HEK293 (cell line): ENCODE data around the gene HOXB8.

Experiments
- CTCF ChIA-PET: fragments of 350-600 bp; formaldehyde crosslinking; extraction: SDS; loops from one replicate; lab custom pipeline; 2021; ENCODE audit warnings: antibody characterized with exemption; lab: Yijun Ruan, JAX
- POLR2A ChIA-PET: fragments of 300-600 bp; formaldehyde crosslinking; extraction: SDS; loops from one replicate; lab custom pipeline; 2020; ENCODE audit warnings: antibody characterized with exemption, inconsistent platforms; lab: Yijun Ruan, JAX
- H3K27ac ChIP-seq: fragments of 200-500 bp; sonication (Bioruptor generic); 2 replicates; pipeline ENCODE4 v1.5.1; 2014; ENCODE audit warnings: low read depth, low read length, control low read depth, inconsistent platforms; ENCODE audit errors: extremely low read depth
- H3K36me3 ChIP-seq, 2 experiments: fragments of 200-500 bp in 1 of 2; sonication (Bioruptor generic) in 1 of 2; 1 replicate in 1 of 2; 2 replicates in 1 of 2; pipeline ENCODE4 v1.5.1; 2014 to 2017; ENCODE audit warnings: inconsistent platforms in 2 of 2, low read length in 2 of 2; ENCODE audit not compliant: control insufficient read depth in 2 of 2, insufficient read depth in 1 of 2
- H3K4me1 ChIP-seq: fragments of 200-500 bp; sonication (Bioruptor generic); 2 replicates; pipeline ENCODE4 v1.5.1; 2014; ENCODE audit warnings: mild to moderate bottlenecking, low read length, inconsistent platforms; ENCODE audit not compliant: control insufficient read depth, insufficient read depth
- H3K4me3 ChIP-seq: 2 replicates; pipeline ENCODE4 v1.5.1; 2011; ENCODE audit warnings: low read depth, mild to moderate bottlenecking, control low read depth, low read length, moderate library complexity
- H3K9me3 ChIP-seq: fragments of 200-500 bp; sonication (Bioruptor generic); 2 replicates; pipeline ENCODE4 v1.5.1; 2014; ENCODE audit warnings: low read depth, low read length, inconsistent platforms; ENCODE audit not compliant: control insufficient read depth, insufficient read depth
- HOXC10 ChIP-seq: sonication (generic); formaldehyde crosslinking; IDR thresholded peaks from 2 replicates; pipeline ENCODE4 v1.8.1; 2023; ENCODE audit warnings: mild to moderate bottlenecking, missing genetic modification reagents
- MEIS1 ChIP-seq: sonication (generic); formaldehyde crosslinking; IDR thresholded peaks from 2 replicates; pipeline ENCODE4 v1.8.1; 2022; ENCODE audit warnings: missing genetic modification reagents, mild to moderate bottlenecking, borderline replicate concordance
- OVOL3 ChIP-seq: fragments of 450-650 bp; formaldehyde crosslinking; IDR thresholded peaks from 2 replicates; pipeline ENCODE4 v1.5.1; 2016; ENCODE audit warnings: missing biosample characterization, missing genetic modification characterization
- PRDM6 ChIP-seq: fragments of 450-650 bp; formaldehyde crosslinking; IDR thresholded peaks from 2 replicates; pipeline ENCODE4 v1.5.1; 2017; ENCODE audit warnings: missing biosample characterization, missing genetic modification characterization
- SP3 ChIP-seq: fragments of 450-650 bp; formaldehyde crosslinking; IDR thresholded peaks from 2 replicates; pipeline ENCODE4 v1.5.1; 2016; ENCODE audit warnings: missing biosample characterization, missing genetic modification characterization
- WT1 ChIP-seq: fragments of 450-650 bp; formaldehyde crosslinking; IDR thresholded peaks from 2 replicates; pipeline ENCODE4 v1.5.1; 2016; ENCODE audit warnings: missing biosample characterization, missing genetic modification characterization
- ZFP3 ChIP-seq: fragments of 450-650 bp; formaldehyde crosslinking; IDR thresholded peaks from 2 replicates; pipeline ENCODE4 v1.5.1; 2016; ENCODE audit warnings: low read depth, missing biosample characterization, missing genetic modification characterization
- ZNF132 ChIP-seq: fragments of 450-650 bp; formaldehyde crosslinking; IDR thresholded peaks from 2 replicates; pipeline ENCODE4 v1.5.1; 2017; ENCODE audit warnings: missing biosample characterization, missing genetic modification characterization, borderline replicate concordance
- ZNF146 ChIP-seq: fragments of 450-650 bp; formaldehyde crosslinking; IDR thresholded peaks from 2 replicates; pipeline ENCODE4 v1.5.1; 2016; ENCODE audit warnings: missing biosample characterization, missing genetic modification characterization
- ZNF148 ChIP-seq: fragments of 450-650 bp; formaldehyde crosslinking; IDR thresholded peaks from 2 replicates; pipeline ENCODE4 v1.5.0; 2017; ENCODE audit warnings: missing biosample characterization, missing genetic modification characterization, borderline replicate concordance
- ZNF174 ChIP-seq: fragments of 450-650 bp; formaldehyde crosslinking; IDR thresholded peaks from 2 replicates; pipeline ENCODE4 v1.5.0; 2017; ENCODE audit warnings: missing biosample characterization, mild to moderate bottlenecking, missing genetic modification characterization
- ZNF2 ChIP-seq: fragments of 450-650 bp; formaldehyde crosslinking; IDR thresholded peaks from 2 replicates; pipeline ENCODE4 v1.5.1; 2016; ENCODE audit warnings: missing biosample characterization, missing genetic modification characterization
- ZNF221 ChIP-seq: fragments of 450-650 bp; formaldehyde crosslinking; IDR thresholded peaks from 2 replicates; pipeline ENCODE4 v1.5.1; 2017; ENCODE audit warnings: missing biosample characterization, missing genetic modification characterization, borderline replicate concordance
- ZNF23 ChIP-seq: fragments of 450-650 bp; formaldehyde crosslinking; IDR thresholded peaks from 2 replicates; pipeline ENCODE4 v1.5.1; 2016; ENCODE audit warnings: missing biosample characterization, missing genetic modification characterization, borderline replicate concordance
- ZNF24 ChIP-seq: fragments of 450-650 bp; formaldehyde crosslinking; IDR thresholded peaks from 2 replicates; pipeline ENCODE4 v1.5.1; 2016; ENCODE audit warnings: missing biosample characterization, missing genetic modification characterization
- ZNF341 ChIP-seq: fragments of 450-650 bp; formaldehyde crosslinking; IDR thresholded peaks from 2 replicates; pipeline ENCODE4; 2016; ENCODE audit warnings: low read depth, missing biosample characterization, missing genetic modification characterization
- ZNF37A ChIP-seq: fragments of 450-650 bp; IDR thresholded peaks from 2 replicates; pipeline ENCODE4 v1.5.1; 2018; ENCODE audit warnings: missing biosample characterization, missing genetic modification characterization
- ZNF394 ChIP-seq: fragments of 450-650 bp; formaldehyde crosslinking; IDR thresholded peaks from 2 replicates; pipeline ENCODE4 v1.5.1; 2016; ENCODE audit warnings: missing biosample characterization, missing genetic modification characterization, mild to moderate bottlenecking, moderate library complexity, borderline replicate concordance
- ZNF426 ChIP-seq: fragments of 450-650 bp; formaldehyde crosslinking; IDR thresholded peaks from 2 replicates; pipeline ENCODE4 v1.5.1; 2017; ENCODE audit warnings: missing biosample characterization, missing genetic modification characterization, mild to moderate bottlenecking, inconsistent platforms, moderate library complexity
- ZNF449 ChIP-seq: fragments of 450-650 bp; formaldehyde crosslinking; IDR thresholded peaks from 2 replicates; pipeline ENCODE4 v1.5.1; 2017; ENCODE audit warnings: missing biosample characterization, mild to moderate bottlenecking, missing genetic modification characterization, moderate library complexity
- ZNF48 ChIP-seq: fragments of 450-650 bp; formaldehyde crosslinking; IDR thresholded peaks from 2 replicates; pipeline ENCODE4 v1.5.1; 2016; ENCODE audit warnings: missing biosample characterization, missing genetic modification characterization
- ZNF518A ChIP-seq: fragments of 450-650 bp; formaldehyde crosslinking; conservative IDR thresholded peaks from 2 replicates; pipeline ENCODE4 v1.5.1; 2016; ENCODE audit warnings: low read depth, missing biosample characterization, missing genetic modification characterization
- ZNF561 ChIP-seq: fragments of 450-650 bp; IDR thresholded peaks from 2 replicates; pipeline ENCODE4 v1.5.1; 2018; ENCODE audit warnings: missing biosample characterization, missing genetic modification characterization, borderline replicate concordance
- ZNF747 ChIP-seq: fragments of 450-650 bp; formaldehyde crosslinking; IDR thresholded peaks from 2 replicates; pipeline ENCODE4 v1.5.1; 2016; ENCODE audit warnings: missing biosample characterization, missing genetic modification characterization
- ZNF777 ChIP-seq: fragments of 450-650 bp; formaldehyde crosslinking; IDR thresholded peaks from 2 replicates; pipeline ENCODE4 v1.5.1; 2017; ENCODE audit warnings: missing biosample characterization, missing genetic modification characterization, borderline replicate concordance
- ZNF843 ChIP-seq: fragments of 450-650 bp; formaldehyde crosslinking; IDR thresholded peaks from 2 replicates; pipeline ENCODE4 v1.5.1; 2016; ENCODE audit warnings: missing biosample characterization, missing genetic modification characterization
- ZSCAN30 ChIP-seq: fragments of 450-650 bp; IDR thresholded peaks from 2 replicates; pipeline ENCODE4 v1.5.1; 2018; ENCODE audit warnings: missing biosample characterization, mild to moderate bottlenecking, missing genetic modification characterization, moderate library complexity

Gene HOXB8

GRCh38 chr17:48611681-48612455 is 3.2 kb downstream of the HOXB8 start:
- POLR2A ChIA-PET, result interaction anchor here (0.9 kb wide), 1 partner anchor 262 kb away, joined by 3 read pairs; no protein-coding TSS in a partner anchor
- Histone ChIP-seq H3K36me3 (peaks cover 7 to 8% of the 10 kb centered on the region in 2 experiments), H3K27ac (peak overlapping the region; percentile 94), H3K4me3 (peak overlapping the region; percentile 49), H3K9me3 (no peaks in the 10 kb centered on the region), H3K4me1 (peaks cover 40% of the 10 kb centered on the region)
- CTCF ChIA-PET, result interaction anchor here (2.2 kb wide), 1 partner anchor 276 kb away, joined by 13 read pairs; no protein-coding TSS in a partner anchor
- TF ChIP-seq ZNF221 (tag by site-specific recombination), result no peak
- TF ChIP-seq MEIS1 (CRISPR knock-in tag), result no peak
- no peak; the same call in 1 of the 2 replicates for TF ChIP-seq PRDM6
- no peak for TF ChIP-seq OVOL3
- TF ChIP-seq ZNF24, result 0 out of 2 replicates have a peak, but pooled peaks have one; percentile 59
- TF ChIP-seq ZNF561 (tag by site-specific recombination), result 0 out of 2 replicates have a peak, but pooled peaks have one; percentile 57
- no peak for TF ChIP-seq ZNF426
- peak; percentile 69 for TF ChIP-seq ZNF449
- TF ChIP-seq ZSCAN30 (tag by site-specific recombination), result peak; percentile 31; the same call in 1 of the 2 replicates
- no peak for TF ChIP-seq ZNF132 (tag by site-specific recombination)
- peak; percentile 99 for TF ChIP-seq ZNF341 (tag by site-specific recombination)
- no peak for TF ChIP-seq ZNF48 (tag by site-specific recombination)
- TF ChIP-seq ZNF747 (tag by site-specific recombination), result no peak
- TF ChIP-seq ZNF777 (tag by site-specific recombination), result no peak
- TF ChIP-seq ZNF174 (tag by site-specific recombination), result no peak
- peak; percentile 62; the same call in 1 of the 2 replicates for TF ChIP-seq ZNF843
- no peak for TF ChIP-seq ZNF518A (tag by site-specific recombination)
- peak; percentile 79 for TF ChIP-seq SP3 (tag by site-specific recombination)
- peak; percentile 80; the same call in 1 of the 2 replicates for TF ChIP-seq ZNF394 (tag by site-specific recombination)
- peak; percentile 24; the same call in 1 of the 2 replicates for TF ChIP-seq ZNF146
- peak; percentile 89 for TF ChIP-seq ZNF2
- no peak for TF ChIP-seq ZFP3
- TF ChIP-seq ZNF37A (tag by site-specific recombination), result no peak
- no peak for TF ChIP-seq HOXC10 (CRISPR knock-in tag)
- TF ChIP-seq WT1 (tag by site-specific recombination), result peak; percentile 78; the same call in 1 of the 2 replicates
- TF ChIP-seq ZNF23, result no peak
- TF ChIP-seq ZNF148, result no peak
